Measurements from ENCODE around the gene SASS6. TPM values are rescaled to one million over a fixed set of nuclear protein-coding genes. Genes with fewer than 3 reads are reported as not detected.
A peak's percentile ranks its signal among the peaks of the same experiment; 100 is the strongest.
"Not testable (repeated sequence)": the region's sequence is repeated elsewhere in the genome, so short reads cannot be mapped to it uniquely, and the experiment has no call there.

The SASS6 gene
- total RNA-seq, 2 experiments from 2014 or later, result 15.7 TPM

DNA sequence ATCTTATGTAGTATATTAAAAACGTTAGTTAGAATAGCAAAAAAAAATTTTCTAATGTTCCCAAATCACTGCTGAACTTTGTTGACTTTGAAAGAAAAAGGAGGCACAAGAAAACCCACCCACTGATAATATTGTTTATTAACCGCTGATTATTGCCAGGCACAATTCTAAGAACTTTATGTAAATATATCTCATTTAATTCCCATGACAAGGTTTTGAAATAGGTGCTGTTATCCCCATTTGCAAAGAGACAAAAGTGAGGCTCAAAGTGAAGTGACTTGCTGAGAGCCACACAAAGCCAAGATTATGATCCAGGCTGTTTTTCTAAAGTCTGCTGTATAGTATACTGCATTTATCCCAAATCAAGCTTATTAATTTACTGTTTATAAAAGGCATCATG is 56.4 kb downstream of the SASS6 start:
- Mint-ChIP-seq H3K27me3 (no peaks in the 10 kb centered on the region), H3K27ac (no peak overlapping the region), H3K4me3 (no peak overlapping the region), H3K36me3 (peaks cover 34% of the 10 kb centered on the region), H3K9me3 (no peaks in the 10 kb centered on the region), H3K4me1 (peaks cover 18% of the 10 kb centered on the region)
- no peak for DNase-seq

DNA sequence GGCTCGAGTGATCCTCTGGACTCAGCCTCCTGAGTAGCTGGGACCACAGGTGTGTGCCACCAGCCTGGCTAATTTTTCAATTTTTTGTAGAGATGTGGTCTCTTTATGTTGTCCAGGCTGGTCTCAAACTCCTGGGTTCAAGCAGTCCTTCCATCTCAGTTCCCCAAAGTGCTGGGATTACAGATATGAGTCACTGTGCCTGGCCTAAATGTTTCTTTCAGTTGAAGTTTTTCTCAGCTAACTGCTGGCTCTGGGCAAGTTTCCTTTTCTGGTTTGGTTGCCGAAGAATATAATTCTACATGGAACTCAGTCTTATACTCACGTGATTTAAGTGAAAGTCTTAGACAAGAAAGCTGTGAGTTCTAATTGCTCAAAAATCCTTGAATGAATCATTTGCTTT is 57.0 kb downstream of the SASS6 start:
- Mint-ChIP-seq H3K27me3 (no peaks in the 10 kb centered on the region), H3K4me3 (no peak overlapping the region), H3K36me3 (peaks cover 36% of the 10 kb centered on the region), H3K27ac (peak overlapping the region; percentile 19), H3K4me1 (peaks cover 19% of the 10 kb centered on the region), H3K9me3 (no peaks in the 10 kb centered on the region)
- DNase-seq, result no peak

DNA sequence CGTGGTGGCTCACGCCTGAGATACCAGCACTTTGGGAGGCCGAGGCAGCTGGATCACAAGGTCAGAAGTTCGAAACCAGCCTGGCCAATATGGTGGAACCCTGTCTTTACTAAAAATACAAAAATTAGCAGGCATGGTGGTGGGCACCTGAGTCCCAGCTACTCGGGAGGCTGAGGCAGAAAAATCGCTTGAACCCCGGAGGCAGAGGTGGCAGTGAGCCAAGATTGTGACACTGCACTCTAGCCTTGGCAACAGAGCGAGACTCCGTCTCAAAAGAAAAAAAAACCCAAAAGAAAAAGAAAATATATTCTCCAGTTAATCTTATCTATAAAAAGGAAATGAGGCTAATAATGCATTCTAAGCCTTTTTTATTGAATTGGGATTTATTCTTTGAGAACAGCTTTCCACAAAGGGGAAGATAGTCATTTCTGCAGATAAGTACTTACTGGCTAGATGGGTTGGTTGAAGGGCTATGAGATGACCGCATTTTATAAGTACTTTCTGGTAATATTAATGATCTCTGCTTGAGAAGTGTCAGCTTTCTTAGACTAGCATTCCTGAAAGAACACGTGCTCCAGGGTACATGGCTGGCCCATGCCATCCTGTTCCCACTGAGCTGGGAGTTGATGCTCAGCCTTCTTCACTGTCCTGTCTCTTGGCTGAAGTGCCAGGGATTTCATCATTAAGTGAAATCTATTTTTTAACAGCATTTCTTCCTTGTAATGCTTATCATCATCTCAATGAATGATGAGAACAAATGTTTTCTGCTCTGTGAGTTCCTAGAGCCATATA is 57.9 kb downstream of the SASS6 start:
- H3K9me3 Mint-ChIP-seq, result no peaks in the 10 kb centered on the region
- no peak for DNase-seq
- peaks cover 39% of the 10 kb centered on the region for H3K36me3 Mint-ChIP-seq
- H3K4me1 Mint-ChIP-seq, result peaks cover 20% of the 10 kb centered on the region
- H3K27me3 Mint-ChIP-seq, result no peaks in the 10 kb centered on the region
- no peak overlapping the region for H3K4me3 Mint-ChIP-seq
- peak overlapping the region; percentile 27 for H3K27ac Mint-ChIP-seq

DNA sequence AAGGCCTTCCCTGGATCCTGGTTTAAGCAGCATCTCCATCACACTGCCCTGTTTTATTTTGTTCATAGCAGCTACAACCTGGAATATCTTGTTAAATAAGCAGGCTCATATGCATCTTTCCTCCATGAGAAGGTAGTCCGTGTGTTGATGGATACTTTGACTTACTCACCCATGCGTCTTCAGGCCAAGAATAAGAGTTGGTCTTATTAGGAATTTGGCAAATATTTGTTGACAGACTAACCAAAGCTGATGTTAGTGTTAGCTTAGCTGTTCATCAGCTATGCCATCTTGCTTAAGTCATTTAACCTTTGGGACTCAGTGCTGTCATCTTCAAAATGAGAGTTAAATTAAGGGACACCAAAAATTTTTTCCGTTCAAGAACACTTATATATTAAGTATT is 59.2 kb downstream of the SASS6 start:
- DNase-seq, result no peak
- Mint-ChIP-seq H3K4me3 (no peak overlapping the region), H3K36me3 (peaks cover 41% of the 10 kb centered on the region), H3K27ac (no peak overlapping the region), H3K9me3 (no peaks in the 10 kb centered on the region), H3K27me3 (no peaks in the 10 kb centered on the region), H3K4me1 (peaks cover 20% of the 10 kb centered on the region)

DNA sequence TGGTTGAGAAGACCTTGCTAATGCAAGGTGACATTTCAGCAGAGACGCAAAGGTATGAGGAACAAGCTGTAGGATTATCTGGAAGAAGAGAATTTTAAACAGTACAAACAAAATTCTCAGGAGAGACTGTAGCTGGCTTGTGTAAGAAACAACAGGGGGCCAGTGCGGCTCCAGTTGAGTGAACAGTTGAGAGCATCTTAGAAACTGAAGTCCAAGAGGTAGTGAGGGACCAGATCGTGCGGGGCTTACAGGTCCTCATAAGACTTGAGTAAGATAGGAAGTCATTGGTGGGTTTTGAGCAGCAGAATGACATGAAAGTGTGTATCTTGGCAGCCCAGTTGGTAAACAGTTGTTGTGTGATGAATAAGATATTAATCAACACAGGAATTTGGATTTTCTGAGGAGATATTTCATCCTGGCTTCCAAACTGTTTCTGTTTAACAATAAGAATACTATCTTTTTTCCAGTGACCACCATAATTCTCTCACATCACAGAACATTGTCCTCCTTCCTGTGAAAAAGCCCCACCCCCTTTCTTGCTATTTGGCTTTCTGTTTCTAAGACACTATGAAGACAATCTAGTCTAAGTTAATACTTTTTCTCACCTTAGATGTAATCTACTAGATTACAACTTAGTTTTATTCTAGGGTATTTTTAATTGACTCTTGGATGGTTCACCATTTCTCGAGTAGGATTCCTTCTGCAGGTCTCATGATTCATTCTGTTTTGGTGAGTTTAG is 62.4 kb downstream of the SASS6 start:
- no peaks in the 10 kb centered on the region for H3K9me3 Mint-ChIP-seq
- peak overlapping the region; percentile 35 for H3K27ac Mint-ChIP-seq
- peaks cover 13% of the 10 kb centered on the region for H3K4me1 Mint-ChIP-seq
- no peaks in the 10 kb centered on the region for H3K27me3 Mint-ChIP-seq
- peaks cover 55% of the 10 kb centered on the region for H3K36me3 Mint-ChIP-seq
- no peak for DNase-seq
- H3K4me3 Mint-ChIP-seq, result no peak overlapping the region

DNA sequence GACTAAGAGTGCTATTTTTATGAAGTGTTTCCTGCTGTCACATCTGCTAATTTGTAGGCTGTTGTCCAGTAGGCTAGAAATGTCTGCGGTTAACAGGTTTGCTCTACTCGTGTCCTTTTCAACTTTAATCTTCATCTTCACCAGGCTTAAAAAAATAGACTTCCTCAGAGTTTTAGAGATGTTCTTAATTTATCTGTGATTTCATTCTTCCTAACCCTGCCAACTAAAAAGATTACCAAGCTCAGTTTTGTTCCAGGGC is 66.8 kb downstream of the SASS6 start:
- Mint-ChIP-seq H3K4me3 (no peak overlapping the region), H3K36me3 (peaks cover 47% of the 10 kb centered on the region), H3K27ac (peak overlapping the region; percentile 83), H3K4me1 (peaks cover 17% of the 10 kb centered on the region), H3K9me3 (no peaks in the 10 kb centered on the region), H3K27me3 (no peaks in the 10 kb centered on the region)
- no peak for DNase-seq

DNA sequence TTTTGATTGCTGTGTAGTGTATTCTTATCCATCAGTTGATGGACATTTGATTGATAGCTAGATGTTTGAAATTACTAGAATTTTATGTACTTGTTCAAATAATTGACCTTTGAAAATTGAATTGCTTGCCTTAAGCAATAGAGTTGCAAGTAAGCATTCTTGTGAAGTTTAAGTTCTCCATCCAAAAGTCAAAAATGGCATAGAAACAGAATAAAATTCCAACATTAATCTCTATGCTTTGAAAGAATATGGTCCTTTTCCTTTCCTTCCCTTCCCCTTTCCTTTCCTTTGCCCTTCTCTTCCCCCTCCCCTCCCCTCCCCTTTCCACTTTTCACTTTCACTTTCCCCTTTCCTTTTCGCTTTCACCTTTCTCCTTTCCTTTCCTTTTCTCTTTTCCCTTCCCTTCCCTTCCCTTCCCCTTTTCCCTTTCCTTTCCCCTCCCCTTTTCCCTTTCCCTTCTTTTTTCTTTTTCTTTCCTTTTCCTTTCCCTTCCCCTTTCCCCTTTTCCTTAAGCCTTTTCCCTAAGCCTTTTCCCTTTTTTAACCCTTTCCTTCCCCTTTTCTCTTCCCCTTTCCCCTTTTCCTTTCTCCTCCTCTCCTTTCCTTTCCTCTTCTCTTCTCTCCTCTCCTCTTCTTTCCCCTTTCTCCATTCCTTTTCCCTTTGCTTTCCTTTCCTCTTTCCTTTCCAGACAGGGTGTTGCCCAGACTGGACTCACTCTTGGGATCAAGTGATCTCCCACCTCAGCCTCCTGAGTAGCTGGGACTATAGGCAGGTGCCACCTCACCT is 67.4 kb downstream of the SASS6 start:
- no peaks in the 10 kb centered on the region for H3K27me3 Mint-ChIP-seq
- H3K4me3 Mint-ChIP-seq, result no peak overlapping the region
- H3K36me3 Mint-ChIP-seq, result peaks cover 49% of the 10 kb centered on the region
- no peaks in the 10 kb centered on the region for H3K9me3 Mint-ChIP-seq
- no peak for DNase-seq
- H3K27ac Mint-ChIP-seq, result peak overlapping the region; percentile 83
- peaks cover 20% of the 10 kb centered on the region for H3K4me1 Mint-ChIP-seq

DNA sequence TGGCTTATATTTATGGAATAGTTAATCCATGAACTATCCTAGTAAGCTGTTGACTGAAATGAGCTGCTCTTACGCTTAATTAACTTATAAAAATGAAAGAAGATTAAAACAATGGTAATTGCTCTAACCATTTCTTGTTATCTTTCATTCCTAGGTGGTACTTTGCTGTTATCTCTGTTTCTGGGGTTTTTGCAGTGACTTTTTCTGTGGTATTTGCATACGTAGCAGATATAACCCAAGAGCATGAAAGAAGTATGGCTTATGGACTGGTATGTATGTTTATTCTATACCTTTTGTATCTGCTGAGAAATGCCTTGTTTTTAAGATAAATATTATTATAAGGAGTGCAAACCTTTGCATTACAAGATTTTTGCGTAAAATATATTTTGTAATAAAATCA is 71.0 kb downstream of the SASS6 start:
- Mint-ChIP-seq H3K4me1 (peaks cover 18% of the 10 kb centered on the region), H3K27ac (no peak overlapping the region), H3K9me3 (no peaks in the 10 kb centered on the region), H3K4me3 (no peak overlapping the region), H3K36me3 (peaks cover 42% of the 10 kb centered on the region), H3K27me3 (no peaks in the 10 kb centered on the region)
- no peak for DNase-seq

DNA sequence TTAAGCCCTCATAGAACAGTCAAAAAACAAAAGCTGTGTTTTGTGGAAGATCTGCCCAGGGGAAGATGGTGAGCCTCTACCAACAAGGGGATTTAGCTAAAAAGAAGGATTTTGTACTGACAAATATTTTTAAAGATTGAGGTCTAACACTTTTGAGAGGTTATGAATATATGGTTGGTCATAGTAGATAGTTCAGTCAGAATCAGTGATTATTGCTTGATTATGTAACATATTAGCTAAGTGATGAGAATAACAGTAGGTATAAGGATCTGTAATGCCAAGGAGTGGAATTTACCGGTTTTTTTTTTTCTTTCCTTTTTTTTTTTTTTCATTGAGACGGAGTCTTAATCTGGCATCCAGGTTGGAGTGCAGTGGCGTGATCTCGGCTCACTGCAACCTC is 79.0 kb downstream of the SASS6 start:
- no peak overlapping the region for H3K27ac Mint-ChIP-seq
- DNase-seq, result no peak
- no peak overlapping the region for H3K4me3 Mint-ChIP-seq
- peaks cover 36% of the 10 kb centered on the region for H3K36me3 Mint-ChIP-seq
- H3K4me1 Mint-ChIP-seq, result peaks cover 25% of the 10 kb centered on the region
- no peaks in the 10 kb centered on the region for H3K27me3 Mint-ChIP-seq
- H3K9me3 Mint-ChIP-seq, result no peaks in the 10 kb centered on the region

DNA sequence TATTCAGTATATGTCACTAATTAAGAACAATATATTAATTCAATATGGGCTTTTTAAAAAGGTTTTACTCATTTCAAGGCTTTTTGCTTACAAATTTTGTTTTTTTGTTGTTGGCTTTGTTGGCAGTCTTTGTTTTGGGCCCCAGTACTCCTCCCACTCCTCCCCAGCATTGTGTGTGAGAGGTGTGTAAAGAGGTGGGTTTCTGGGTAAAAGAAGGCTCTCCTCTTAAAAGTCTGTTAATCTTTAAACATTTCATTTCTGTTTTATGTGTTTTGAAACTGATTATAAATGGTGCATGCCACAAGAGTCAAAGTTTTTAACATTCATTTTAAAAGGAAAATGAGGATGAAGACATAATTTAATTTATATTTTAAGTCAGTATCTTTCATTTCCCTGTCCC is 79.6 kb downstream of the SASS6 start:
- Mint-ChIP-seq H3K27ac (no peak overlapping the region), H3K4me3 (no peak overlapping the region), H3K4me1 (peaks cover 32% of the 10 kb centered on the region), H3K36me3 (peaks cover 40% of the 10 kb centered on the region), H3K27me3 (no peaks in the 10 kb centered on the region), H3K9me3 (no peaks in the 10 kb centered on the region)
- no peak for DNase-seq

DNA sequence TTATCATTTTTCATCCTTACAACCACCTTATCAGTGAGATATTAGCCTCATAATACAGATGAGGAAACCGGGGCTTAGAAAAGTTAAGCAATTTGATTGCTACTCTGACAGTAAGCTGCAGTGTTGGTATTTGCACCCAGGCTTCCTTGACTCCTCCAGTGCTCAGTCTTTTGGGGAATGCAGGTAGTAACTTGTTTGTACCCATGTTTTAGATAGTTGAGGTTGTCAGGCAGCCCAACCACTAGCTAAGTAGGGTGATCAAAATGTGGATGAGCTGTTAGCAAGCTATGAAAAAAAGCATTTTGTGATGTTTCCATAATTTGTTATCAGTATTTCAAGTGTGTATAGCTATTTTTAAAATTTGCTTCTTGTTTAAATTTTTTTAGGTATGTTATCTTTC is 80.8 kb downstream of the SASS6 start:
- no peak for DNase-seq
- Mint-ChIP-seq H3K9me3 (no peaks in the 10 kb centered on the region), H3K27ac (no peak overlapping the region), H3K27me3 (no peaks in the 10 kb centered on the region), H3K4me1 (peaks cover 42% of the 10 kb centered on the region), H3K4me3 (no peak overlapping the region), H3K36me3 (peaks cover 43% of the 10 kb centered on the region)

DNA sequence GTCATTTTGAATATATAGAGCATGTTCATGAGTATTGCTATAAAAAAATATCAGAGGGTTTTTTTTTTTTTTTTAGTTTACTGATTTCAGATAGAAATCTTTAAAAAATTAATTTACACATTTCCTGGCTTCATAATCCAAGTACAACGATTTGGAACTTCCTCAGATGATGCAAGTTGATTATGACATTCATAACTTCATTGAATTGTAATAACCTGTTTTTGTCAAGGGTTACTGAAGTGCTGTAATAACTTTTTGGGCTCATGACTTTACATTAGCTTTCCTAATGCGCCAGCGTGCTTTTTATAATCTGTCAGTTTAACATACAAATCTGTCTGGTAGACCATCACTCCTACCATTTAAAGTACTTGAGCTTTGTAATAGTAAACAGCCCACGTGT is 81.3 kb downstream of the SASS6 start:
- Mint-ChIP-seq H3K27ac (no peak overlapping the region), H3K4me1 (peaks cover 47% of the 10 kb centered on the region)

DNA sequence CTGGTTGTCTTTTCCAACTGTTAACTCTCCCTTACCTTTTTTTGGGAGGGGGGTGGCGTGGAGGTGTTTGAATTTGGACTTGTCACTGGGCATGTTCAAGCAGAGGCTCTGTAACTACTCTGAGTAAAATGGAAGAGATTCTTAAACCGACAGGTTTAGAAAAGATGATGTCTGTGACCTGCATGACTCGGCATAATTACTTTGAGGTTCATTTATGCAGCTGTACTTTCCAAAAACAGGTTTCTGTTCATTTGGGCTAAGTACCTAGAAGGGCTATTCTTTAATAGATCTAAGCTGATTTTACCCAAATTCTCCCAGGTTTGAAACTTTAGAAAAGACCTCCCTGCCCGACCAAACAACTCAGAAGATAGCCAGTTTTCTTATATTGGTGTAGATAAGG is 82.6 kb downstream of the SASS6 start:
- Mint-ChIP-seq H3K27me3 (no peaks in the 10 kb centered on the region), H3K4me1 (peaks cover 53% of the 10 kb centered on the region), H3K36me3 (peaks cover 44% of the 10 kb centered on the region), H3K9me3 (no peaks in the 10 kb centered on the region), H3K4me3 (no peak overlapping the region), H3K27ac (peak overlapping the region; percentile 74)
- DNase-seq, result no peak

More for the DNA sequence above, 81.3 kb downstream of the SASS6 start:
- Mint-ChIP-seq H3K36me3 (peaks cover 41% of the 10 kb centered on the region), H3K9me3 (no peaks in the 10 kb centered on the region), H3K27me3 (no peaks in the 10 kb centered on the region), H3K4me3 (no peak overlapping the region)
- no peak for DNase-seq

DNA sequence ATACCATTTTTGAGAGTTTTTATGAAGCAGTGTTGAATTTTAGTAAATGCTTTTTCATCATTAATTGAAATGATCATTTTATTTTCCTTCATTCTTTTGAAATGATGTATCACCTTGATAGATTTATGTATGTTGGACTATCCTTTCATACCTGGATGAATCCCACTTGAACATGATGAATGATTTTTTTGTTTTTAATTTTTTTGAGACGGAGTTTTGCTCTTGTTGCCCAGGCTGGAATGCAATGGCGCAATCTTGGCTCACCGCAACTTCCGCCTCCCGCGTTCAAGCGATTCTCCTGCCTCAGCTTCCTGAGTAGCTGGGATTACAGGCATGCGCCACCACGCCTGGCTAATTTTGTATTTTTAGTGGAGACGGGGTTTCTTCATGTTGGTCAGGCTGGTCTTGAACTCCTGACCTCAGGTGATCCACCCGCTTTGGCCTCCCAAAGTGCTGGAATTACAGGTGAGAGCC is 85.5 kb downstream of the SASS6 start:
- peak overlapping the region; percentile 79 for H3K27ac Mint-ChIP-seq
- not testable (repeated sequence) for H3K9me3 Mint-ChIP-seq, H3K27me3 Mint-ChIP-seq, DNase-seq
- H3K4me1 Mint-ChIP-seq, result peaks cover 72% of the 10 kb centered on the region
- peak overlapping the region; percentile 15 for H3K4me3 Mint-ChIP-seq
- peaks cover 59% of the 10 kb centered on the region for H3K36me3 Mint-ChIP-seq

DNA sequence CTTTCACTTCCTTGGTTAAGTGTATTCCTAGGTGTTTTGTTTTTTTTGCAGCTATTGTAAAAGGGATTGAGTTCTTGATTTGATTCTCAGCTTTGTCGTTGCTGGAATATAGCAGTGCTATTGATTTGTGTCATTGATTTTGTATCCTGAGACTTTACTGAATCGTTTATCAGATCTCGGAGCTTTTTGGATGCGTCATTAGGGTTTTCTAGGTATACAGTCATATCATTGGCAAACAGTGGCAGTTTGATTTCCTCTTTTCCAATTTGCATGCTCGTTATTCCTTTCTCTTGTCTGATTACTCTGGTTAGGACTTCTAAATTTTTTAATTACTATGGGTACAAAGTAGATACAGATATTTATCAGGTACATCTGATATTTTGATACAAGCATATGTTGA is 87.5 kb downstream of the SASS6 start:
- H3K36me3 Mint-ChIP-seq, result peaks cover 55% of the 10 kb centered on the region
- H3K27me3 Mint-ChIP-seq, result no peaks in the 10 kb centered on the region
- peaks cover 80% of the 10 kb centered on the region for H3K4me1 Mint-ChIP-seq
- no peak for DNase-seq
- H3K9me3 Mint-ChIP-seq, result no peaks in the 10 kb centered on the region
- H3K4me3 Mint-ChIP-seq, result no peak overlapping the region
- no peak overlapping the region for H3K27ac Mint-ChIP-seq

All from activated naive CD8-positive, alpha-beta T cell treated with anti-CD3 and anti-CD28 coated beads for 36 hours (primary cell).